HG03432 (cell line): Measurements from ENCODE around the gene AFDN.
A peak's percentile ranks its signal among the peaks of the same experiment; 100 is the strongest.

Experiments
- ATAC-seq: cut with Tn5 transposase; IDR thresholded peaks from one replicate; pipeline ENCODE4 v1.9.1; 2021; ENCODE audit warnings: mild to moderate bottlenecking, moderate library complexity; ENCODE audit not compliant: unreplicated experiment

Gene AFDN

GRCh38 chr6:167795874-167796191, 30.9 kb upstream of the AFDN start:
- no peak for ATAC-seq

DNA sequence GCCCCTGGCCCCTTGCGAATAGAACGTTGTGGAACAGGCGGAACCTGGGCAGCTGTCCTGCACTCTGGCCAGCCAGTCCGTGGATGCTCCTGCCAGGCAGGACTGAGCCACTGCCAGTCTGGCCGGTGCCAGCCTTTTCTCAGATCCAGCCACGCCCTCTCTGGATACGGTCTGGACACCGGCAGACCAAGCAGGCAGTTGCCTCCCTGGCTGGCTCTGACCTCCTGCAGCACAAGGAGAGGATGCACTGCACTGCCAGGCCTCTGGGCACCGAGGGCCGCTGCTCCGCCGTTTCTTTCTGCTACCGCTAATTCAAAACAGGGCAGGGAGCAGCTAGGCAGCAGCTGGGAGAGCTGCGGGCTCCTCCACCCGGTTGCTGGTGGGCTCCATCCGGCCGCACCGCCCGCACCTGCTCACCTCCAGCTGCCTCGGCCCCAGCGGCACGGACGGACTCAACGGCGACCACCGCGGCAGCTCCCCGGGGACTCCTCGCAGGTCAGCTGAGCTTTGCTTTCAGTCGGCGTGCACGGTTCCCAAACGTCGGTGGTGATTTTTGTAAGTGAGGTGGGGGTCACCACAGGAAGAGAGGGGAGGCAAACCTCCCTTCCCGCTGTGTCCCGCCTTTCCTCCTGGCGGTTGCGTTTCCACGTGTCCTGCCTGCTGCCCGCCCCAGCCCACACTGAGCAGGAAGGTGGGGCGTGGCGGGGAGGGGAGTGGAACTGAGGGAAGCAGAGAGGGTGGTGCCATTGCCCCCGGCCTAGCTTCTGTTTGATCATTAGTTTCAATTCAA, 30.3 kb upstream of the AFDN start:
- peak; percentile 40 for ATAC-seq

- ATAC-seq, result no peak
Measured at GRCh38 chr6:167797011-167797471, 29.7 kb upstream of the AFDN start.

- no peak for ATAC-seq
Measured at GRCh38 chr6:167797476-167798265, 29.0 kb upstream of the AFDN start.

DNA sequence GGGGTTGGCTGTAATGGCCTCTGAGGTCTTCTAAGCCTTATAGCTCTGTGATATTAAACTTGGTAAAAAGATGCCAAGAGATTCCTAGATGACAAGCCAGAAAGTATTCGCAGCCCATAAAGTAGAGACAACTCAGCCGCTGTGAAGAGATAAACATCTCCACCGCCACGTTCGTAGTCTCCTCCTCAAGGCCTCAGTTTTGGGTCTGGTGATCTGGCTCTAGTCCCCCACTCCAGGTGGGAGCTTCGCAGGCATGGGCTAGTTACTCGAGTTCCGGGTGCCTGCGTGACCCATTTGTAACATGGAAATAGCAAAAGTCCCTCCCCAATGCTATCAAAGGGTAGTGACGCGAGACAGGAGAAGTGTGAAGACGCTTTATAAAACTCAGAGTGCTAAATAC, 28.3 kb upstream of the AFDN start:
- ATAC-seq, result no peak

DNA sequence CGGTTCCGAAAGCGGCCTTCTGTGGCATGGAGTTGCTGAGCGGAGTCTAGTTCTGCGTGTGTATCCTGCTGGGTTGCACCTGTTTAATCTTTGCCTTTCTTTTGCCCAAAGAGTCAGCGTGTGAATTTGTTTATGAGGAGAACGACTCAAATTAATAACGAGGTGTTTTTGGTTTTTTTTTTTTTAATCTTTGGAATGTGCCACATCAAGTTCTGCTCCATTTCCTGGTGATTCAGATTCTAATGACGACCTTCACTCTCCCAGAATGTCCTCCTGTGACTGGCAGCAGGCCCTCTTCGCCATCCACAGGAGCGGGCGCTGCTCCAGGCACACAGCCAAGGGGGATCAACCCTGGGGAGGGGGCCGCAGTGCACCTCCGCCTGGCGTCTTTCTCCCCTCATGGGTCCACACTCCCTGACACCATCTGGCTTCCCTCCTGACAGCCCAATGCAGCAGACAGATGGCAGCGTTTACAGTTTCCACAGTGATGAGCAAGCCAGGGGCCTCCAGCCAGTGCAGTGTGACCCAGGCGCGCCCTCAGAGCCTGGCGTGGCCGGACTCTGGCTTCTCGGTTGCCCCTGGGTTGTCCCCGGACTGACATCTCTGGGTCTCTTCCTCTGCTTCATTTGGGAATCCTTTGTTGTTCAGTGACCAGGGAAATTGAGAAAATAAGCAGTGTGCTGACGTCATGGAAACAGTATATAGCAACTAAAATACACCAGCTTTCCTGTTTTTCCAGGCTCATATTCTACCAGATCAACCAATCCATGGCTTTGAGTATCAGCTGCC, 27.5 kb upstream of the AFDN start:
- ATAC-seq, result no peak

- ATAC-seq, result no peak
Measured at GRCh38 chr6:167800549-167800948, 26.2 kb upstream of the AFDN start.

GRCh38 chr6:167801263-167801662, 25.4 kb upstream of the AFDN start:
- no peak for ATAC-seq

- ATAC-seq, result no peak
Measured at GRCh38 chr6:167802339-167802738, 24.4 kb upstream of the AFDN start.

- ATAC-seq, result no peak
Measured at GRCh38 chr6:167803816-167804215, 22.9 kb upstream of the AFDN start.

DNA sequence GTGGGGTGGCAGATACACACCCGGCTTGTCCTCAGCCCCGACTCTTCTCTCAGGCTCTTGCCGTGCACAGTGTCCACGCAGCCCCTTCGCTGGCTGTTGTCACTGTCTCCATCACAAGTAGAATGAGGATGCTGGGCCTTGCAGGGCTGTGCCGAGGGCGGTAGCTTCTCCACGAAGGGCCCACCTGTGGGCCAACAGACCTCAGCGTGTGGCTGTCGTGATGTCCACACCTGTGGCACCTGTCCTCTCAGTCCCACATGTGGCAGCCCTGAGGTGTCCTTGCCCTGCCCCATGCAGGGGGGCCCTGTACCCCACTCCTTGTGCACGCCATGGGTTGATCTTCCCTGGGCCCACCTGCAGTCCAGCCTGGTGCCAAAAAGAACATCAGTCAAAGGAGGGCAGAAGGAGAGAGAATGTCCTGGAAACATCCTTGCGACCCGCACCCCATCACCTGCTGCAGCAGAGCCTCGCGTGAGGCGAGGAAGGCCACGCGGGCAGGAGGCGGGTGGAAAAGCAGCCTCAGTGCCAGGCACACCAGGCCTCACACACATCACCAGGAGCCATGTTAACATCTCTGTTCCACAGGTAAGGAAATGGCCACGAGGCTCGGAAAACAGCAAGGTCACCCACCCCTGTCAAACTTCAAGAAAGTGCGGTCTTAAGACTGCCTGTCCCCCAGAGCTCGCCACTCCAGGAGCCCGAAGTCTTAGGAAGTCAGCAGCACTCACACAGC, 22.3 kb upstream of the AFDN start:
- no peak for ATAC-seq

GRCh38 chr6:167805349-167806060, 21.2 kb upstream of the AFDN start:
- ATAC-seq, result no peak

DNA sequence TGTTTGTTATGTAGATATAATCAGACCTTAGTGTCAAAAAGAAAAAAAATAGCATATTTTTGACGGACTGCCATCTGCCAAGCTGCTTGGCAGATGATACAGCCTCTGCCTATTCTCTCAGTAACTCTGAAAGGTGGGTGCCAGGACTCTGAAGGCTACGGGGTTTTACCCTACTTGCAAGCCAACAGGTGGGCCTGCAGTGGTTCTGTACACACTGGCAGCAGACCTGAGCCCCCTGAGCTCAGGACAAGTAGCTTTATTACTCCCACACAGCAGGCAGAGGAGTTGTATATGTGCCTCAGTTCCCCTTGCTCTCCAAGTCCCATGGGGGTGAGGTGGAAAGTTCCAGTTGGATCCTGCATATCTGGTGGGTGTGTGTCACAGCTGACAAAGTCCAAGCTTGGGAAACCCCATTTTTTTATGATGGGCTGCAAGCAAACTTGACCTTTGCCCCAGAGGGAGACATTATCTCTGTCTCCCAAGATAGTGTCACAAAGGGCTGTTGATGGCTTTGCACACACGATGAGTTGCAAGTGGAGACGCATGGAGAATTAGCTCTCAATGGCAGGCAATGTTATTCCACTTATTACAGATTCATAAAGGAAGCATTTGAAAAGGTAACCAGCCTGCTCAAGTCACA, 20.5 kb upstream of the AFDN start:
- ATAC-seq, result no peak

DNA sequence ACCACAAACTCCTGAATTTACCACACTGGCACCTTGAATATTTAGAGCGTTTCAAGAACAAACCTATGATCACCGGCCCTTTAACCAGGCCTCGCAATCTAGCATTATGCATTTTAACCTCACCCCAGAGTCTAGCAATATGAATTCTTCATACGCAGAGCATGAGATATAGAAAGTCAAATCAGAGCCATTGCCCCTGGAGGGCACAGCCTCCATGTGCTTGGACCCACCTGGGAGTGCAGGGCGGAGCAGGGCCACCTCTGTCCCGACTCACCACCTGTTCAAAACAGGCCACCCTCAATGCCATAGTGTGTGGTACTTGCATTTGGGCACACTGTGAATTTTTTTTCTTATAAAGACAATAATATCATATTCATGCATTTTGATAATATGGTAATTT, 19.5 kb upstream of the AFDN start:
- ATAC-seq, result no peak

DNA sequence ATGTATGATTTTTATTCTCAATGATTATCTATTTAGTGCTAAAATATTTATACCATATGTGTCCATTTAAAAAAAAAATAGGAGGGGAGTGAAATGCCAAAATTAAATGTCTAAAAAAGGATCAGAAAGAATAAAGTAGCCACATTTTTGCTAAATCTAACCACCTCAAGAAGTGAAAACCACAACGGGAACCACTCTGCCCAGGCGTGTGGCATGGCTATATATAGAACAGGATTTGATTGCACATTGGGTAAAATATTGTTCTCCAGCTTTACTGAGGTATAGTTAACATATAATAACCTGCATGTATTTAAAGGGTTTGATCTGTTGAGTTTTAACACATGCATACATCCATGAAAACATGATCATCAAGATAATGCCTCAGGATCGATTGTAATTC, 19.0 kb upstream of the AFDN start:
- ATAC-seq, result no peak

GRCh38 chr6:167811040-167811439, 15.7 kb upstream of the AFDN start:
- ATAC-seq, result no peak

GRCh38 chr6:167811442-167812087, 15.1 kb upstream of the AFDN start:
- no peak for ATAC-seq

GRCh38 chr6:167812088-167812487, 14.6 kb upstream of the AFDN start:
- ATAC-seq, result no peak

DNA sequence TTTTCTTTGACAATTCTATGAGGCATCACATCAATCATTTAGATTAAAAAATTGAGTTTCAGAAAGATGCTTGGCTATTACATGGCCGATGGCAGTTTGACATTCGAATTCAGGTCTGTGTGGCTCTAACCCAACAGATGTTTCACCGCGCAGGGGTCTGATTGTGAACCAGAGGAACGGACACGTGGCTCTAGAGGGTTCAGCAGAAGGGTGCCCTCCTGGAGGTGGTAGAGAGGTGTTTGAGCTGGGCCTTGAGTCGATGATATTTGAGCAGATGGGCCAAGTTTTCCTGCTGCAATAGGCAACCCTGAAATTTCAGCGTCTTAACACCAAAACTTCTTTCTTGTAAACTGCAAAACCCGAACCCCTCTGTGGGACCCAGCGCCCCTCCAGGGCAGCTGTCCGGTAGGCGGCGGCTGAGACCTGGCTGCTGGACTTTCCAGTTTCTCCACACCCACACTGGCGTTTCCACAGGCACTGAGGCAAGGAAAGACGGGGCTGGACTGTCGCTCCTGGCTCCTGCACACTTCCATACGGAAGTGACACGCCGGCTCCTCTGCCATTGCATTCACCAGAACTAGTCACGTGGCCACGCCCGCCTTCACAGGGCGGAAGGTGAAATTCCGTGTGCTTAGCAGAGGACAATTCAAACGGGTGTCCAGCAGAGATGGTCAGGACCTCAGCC, 11.3 kb upstream of the AFDN start:
- no peak for ATAC-seq
